ENCODE results near the gene NQO1.
A peak's percentile ranks its signal among the peaks of the same experiment; 100 is the strongest.

Gene NQO1

GRCh38 chr16:69701452-69701851, 24.9 kb downstream of the NQO1 start:
- no peak overlapping the region for H3K4me3 Mint-ChIP-seq
- ATAC-seq, result no peak
- H3K27me3 Mint-ChIP-seq, result no peaks in the 10 kb centered on the region

GRCh38 chr16:69699915-69700314, 26.4 kb downstream of the NQO1 start:
- Mint-ChIP-seq H3K36me3 (peaks cover 21% of the 10 kb centered on the region), H3K27ac (no peak overlapping the region), H3K27me3 (no peaks in the 10 kb centered on the region), H3K4me1 (no peaks in the 10 kb centered on the region), H3K4me3 (no peak overlapping the region), H3K9me3 (no peaks in the 10 kb centered on the region)
- no peak for ATAC-seq

More at GRCh38 chr16:69701452-69701851, 24.9 kb downstream of the NQO1 start:
- Mint-ChIP-seq H3K9me3 (no peaks in the 10 kb centered on the region), H3K4me1 (no peaks in the 10 kb centered on the region), H3K27ac (no peak overlapping the region), H3K36me3 (peaks cover 21% of the 10 kb centered on the region)

GRCh38 chr16:69698404-69698803, 28.0 kb downstream of the NQO1 start:
- Mint-ChIP-seq H3K27me3 (no peaks in the 10 kb centered on the region), H3K4me1 (peaks cover 5% of the 10 kb centered on the region), H3K36me3 (peaks cover 29% of the 10 kb centered on the region), H3K4me3 (no peak overlapping the region), H3K27ac (no peak overlapping the region), H3K9me3 (no peaks in the 10 kb centered on the region)
- no peak for ATAC-seq

GRCh38 chr16:69693916-69694315, 32.4 kb downstream of the NQO1 start:
- Mint-ChIP-seq H3K36me3 (peaks cover 41% of the 10 kb centered on the region), H3K4me3 (no peak overlapping the region), H3K9me3 (no peaks in the 10 kb centered on the region), H3K27ac (no peak overlapping the region), H3K27me3 (no peaks in the 10 kb centered on the region), H3K4me1 (peaks cover 26% of the 10 kb centered on the region)
- ATAC-seq, result no peak

- ATAC-seq, result no peak
- peak overlapping the region; percentile 17 for H3K27ac Mint-ChIP-seq
- no peaks in the 10 kb centered on the region for H3K27me3 Mint-ChIP-seq
- H3K9me3 Mint-ChIP-seq, result no peaks in the 10 kb centered on the region
- peaks cover 26% of the 10 kb centered on the region for H3K4me1 Mint-ChIP-seq
- no peak overlapping the region for H3K4me3 Mint-ChIP-seq
- H3K36me3 Mint-ChIP-seq, result peaks cover 34% of the 10 kb centered on the region
These were observed 34.1 kb downstream of the NQO1 start for GRCh38 chr16:69691980-69692911.

- no peak for ATAC-seq
- no peaks in the 10 kb centered on the region for H3K9me3 Mint-ChIP-seq
- H3K36me3 Mint-ChIP-seq, result peaks cover 39% of the 10 kb centered on the region
- H3K27ac Mint-ChIP-seq, result no peak overlapping the region
- H3K4me3 Mint-ChIP-seq, result no peak overlapping the region
- H3K27me3 Mint-ChIP-seq, result no peaks in the 10 kb centered on the region
- peaks cover 23% of the 10 kb centered on the region for H3K4me1 Mint-ChIP-seq
These were observed 37.8 kb downstream of the NQO1 start for GRCh38 chr16:69688589-69688988.

GRCh38 chr16:69680358-69680757, 46.0 kb downstream of the NQO1 start:
- H3K27ac Mint-ChIP-seq, result no peak overlapping the region
- H3K4me3 Mint-ChIP-seq, result no peak overlapping the region
- no peaks in the 10 kb centered on the region for H3K4me1 Mint-ChIP-seq
- no peaks in the 10 kb centered on the region for H3K27me3 Mint-ChIP-seq
- ATAC-seq, result no peak
- no peaks in the 10 kb centered on the region for H3K9me3 Mint-ChIP-seq
- peaks cover 34% of the 10 kb centered on the region for H3K36me3 Mint-ChIP-seq

GRCh38 chr16:69672998-69673713, 53.2 kb downstream of the NQO1 start:
- H3K4me1 Mint-ChIP-seq, result no peaks in the 10 kb centered on the region
- H3K9me3 Mint-ChIP-seq, result no peaks in the 10 kb centered on the region
- H3K27ac Mint-ChIP-seq, result no peak overlapping the region
- no peaks in the 10 kb centered on the region for H3K27me3 Mint-ChIP-seq
- no peak for ATAC-seq
- no peak overlapping the region for H3K4me3 Mint-ChIP-seq
- H3K36me3 Mint-ChIP-seq, result peaks cover 36% of the 10 kb centered on the region

- Mint-ChIP-seq H3K27me3 (no peaks in the 10 kb centered on the region), H3K9me3 (no peaks in the 10 kb centered on the region), H3K27ac (no peak overlapping the region), H3K36me3 (peaks cover 33% of the 10 kb centered on the region), H3K4me1 (no peaks in the 10 kb centered on the region), H3K4me3 (no peak overlapping the region)
- ATAC-seq, result no peak
These were observed 53.9 kb downstream of the NQO1 start for GRCh38 chr16:69672315-69672997.

GRCh38 chr16:69669577-69669976, 56.8 kb downstream of the NQO1 start:
- Mint-ChIP-seq H3K4me1 (no peaks in the 10 kb centered on the region), H3K4me3 (no peak overlapping the region), H3K36me3 (peaks cover 18% of the 10 kb centered on the region), H3K9me3 (no peaks in the 10 kb centered on the region), H3K27me3 (no peaks in the 10 kb centered on the region), H3K27ac (no peak overlapping the region)
- no peak for ATAC-seq

- Mint-ChIP-seq H3K27ac (no peak overlapping the region), H3K4me1 (no peaks in the 10 kb centered on the region), H3K36me3 (peaks cover 40% of the 10 kb centered on the region), H3K4me3 (no peak overlapping the region), H3K9me3 (no peaks in the 10 kb centered on the region), H3K27me3 (no peaks in the 10 kb centered on the region)
- no peak for ATAC-seq
These were observed 62.5 kb downstream of the NQO1 start for GRCh38 chr16:69663846-69664245.

GRCh38 chr16:69662901-69663300, 63.5 kb downstream of the NQO1 start:
- no peak for ATAC-seq
- Mint-ChIP-seq H3K27ac (no peak overlapping the region), H3K9me3 (no peaks in the 10 kb centered on the region), H3K4me3 (no peak overlapping the region), H3K4me1 (no peaks in the 10 kb centered on the region), H3K36me3 (peaks cover 31% of the 10 kb centered on the region), H3K27me3 (no peaks in the 10 kb centered on the region)

- Mint-ChIP-seq H3K4me1 (no peaks in the 10 kb centered on the region), H3K27ac (no peak overlapping the region), H3K4me3 (no peak overlapping the region), H3K27me3 (no peaks in the 10 kb centered on the region), H3K36me3 (peaks cover 37% of the 10 kb centered on the region), H3K9me3 (no peaks in the 10 kb centered on the region)
- no peak for ATAC-seq
These were observed 66.2 kb downstream of the NQO1 start for GRCh38 chr16:69660166-69660565.

Data from stimulated activated memory B cell treated with anti-CD40 and anti-IgM and Interleukin-4, amounts not matched to agents 10 μg/mL and 1 μg/mL and 100 μg/mL, for 72 hours (primary cell).